NAMALWA (cell line): ENCODE results near the gene MUTYH.
A peak's percentile ranks its signal among the peaks of the same experiment; 100 is the strongest.
"Not testable (repeated sequence)": the region's sequence is repeated elsewhere in the genome, so short reads cannot be mapped to it uniquely, and the experiment has no call there.

Experiments
- DNase-seq: peaks from one replicate; pipeline ENCODE4 v3.0.0-alpha.2; 2015; ENCODE audit warnings: low spot score

Gene MUTYH

GRCh38 chr1:45321444-45321843 is 18.8 kb downstream of the MUTYH start:
- DNase-seq: no peak

GRCh38 chr1:45319761-45320160 is 20.5 kb downstream of the MUTYH start:
- no peak for DNase-seq

GRCh38 chr1:45317166-45317565 is 23.1 kb downstream of the MUTYH start:
- no peak for DNase-seq

- DNase-seq: no peak
Measured at GRCh38 chr1:45314266-45314665, 26.0 kb downstream of the MUTYH start.

- DNase-seq: no peak
Measured at GRCh38 chr1:45306905-45307304, 33.3 kb downstream of the MUTYH start.

GRCh38 chr1:45306319-45306718 is 33.9 kb downstream of the MUTYH start:
- DNase-seq: peak; percentile 47

GRCh38 chr1:45305231-45305630 is 35.0 kb downstream of the MUTYH start:
- no peak for DNase-seq

GRCh38 chr1:45304311-45305081 is 35.7 kb downstream of the MUTYH start:
- no peak for DNase-seq

GRCh38 chr1:45303520-45304310 is 36.5 kb downstream of the MUTYH start:
- DNase-seq: peak; percentile 95

GRCh38 chr1:45302505-45303150 is 37.6 kb downstream of the MUTYH start:
- DNase-seq: no peak

GRCh38 chr1:45300669-45300997 is 39.6 kb downstream of the MUTYH start:
- no peak for DNase-seq

- peak; percentile 86 for DNase-seq
Measured at GRCh38 chr1:45299981-45300668, 40.1 kb downstream of the MUTYH start.

- no peak for DNase-seq
Measured at GRCh38 chr1:45299296-45299695, 40.9 kb downstream of the MUTYH start.

- DNase-seq: no peak
Measured at GRCh38 chr1:45297666-45298356, 42.4 kb downstream of the MUTYH start.

GRCh38 chr1:45291716-45292115 is 48.5 kb downstream of the MUTYH start:
- no peak for DNase-seq

GRCh38 chr1:45291002-45291401 is 49.2 kb downstream of the MUTYH start:
- DNase-seq: not testable (repeated sequence)

GRCh38 chr1:45286521-45286920 is 53.7 kb downstream of the MUTYH start:
- not testable (repeated sequence) for DNase-seq

- not testable (repeated sequence) for DNase-seq
Measured at GRCh38 chr1:45284858-45285257, 55.4 kb downstream of the MUTYH start.

- DNase-seq: no peak
Measured at GRCh38 chr1:45282351-45282750, 57.9 kb downstream of the MUTYH start.
